ENCODE data around the gene UPK3BL1.
"Not testable (repeated sequence)": the region's sequence is repeated elsewhere in the genome, so short reads cannot be mapped to it uniquely, and the experiment has no call there.

Gene UPK3BL1

DNA sequence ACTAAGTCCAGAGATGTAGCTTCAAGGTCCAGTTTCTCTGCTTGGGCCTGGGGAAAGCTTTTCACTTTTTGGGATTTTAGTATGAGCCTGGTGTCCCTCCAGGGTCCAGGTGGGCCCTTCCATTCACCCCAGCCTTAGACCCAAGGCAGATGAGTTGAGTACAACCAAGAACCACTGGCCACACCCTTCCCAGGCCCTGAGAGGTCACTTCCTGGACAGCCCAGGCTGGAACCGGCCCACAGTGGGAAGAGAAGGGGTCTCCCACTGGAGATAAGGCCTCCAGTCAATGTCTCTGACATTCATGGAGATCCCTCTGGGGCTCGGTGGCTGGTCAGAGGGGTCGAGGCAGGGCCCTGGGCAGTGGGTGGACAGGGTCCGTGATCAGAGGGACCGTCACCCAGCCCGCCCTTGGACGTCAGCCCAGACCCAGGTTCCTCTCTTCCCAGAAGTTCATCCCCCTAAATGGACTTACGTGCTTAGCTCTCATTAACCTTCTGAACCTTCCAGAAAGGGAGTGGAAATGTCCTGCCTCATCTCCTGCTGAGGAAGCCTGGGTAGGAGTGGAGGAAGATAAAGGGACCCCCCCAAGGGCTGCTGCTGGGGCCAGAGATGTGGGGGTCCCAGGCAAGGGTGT, 15.2 kb downstream of the UPK3BL1 start:
- not testable (repeated sequence) for DNase-seq (ENCODE audit: low spot score)

DNA sequence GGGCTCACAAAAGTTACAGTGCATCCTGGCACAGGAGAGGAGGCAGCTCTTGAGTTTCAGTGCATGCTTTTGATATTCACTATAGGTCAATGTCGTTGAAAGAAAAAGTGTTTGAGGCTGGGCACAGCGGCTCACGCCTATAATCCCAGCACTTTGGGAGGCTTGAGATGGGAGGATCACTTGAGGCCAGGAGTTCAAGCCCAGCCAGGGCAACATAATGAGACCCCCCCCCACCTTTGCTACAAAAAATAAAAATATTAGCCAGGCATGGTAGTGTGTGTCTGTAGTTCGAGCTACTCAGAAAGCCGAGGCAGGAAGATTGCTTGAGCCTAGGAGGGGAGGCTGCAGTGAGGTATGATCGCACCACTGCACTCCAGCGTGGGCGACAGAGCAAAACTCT, 24.5 kb downstream of the UPK3BL1 start:
- DNase-seq (ENCODE audit: low spot score): not testable (repeated sequence)

- DNase-seq (ENCODE audit: low spot score): not testable (repeated sequence)
Observed at GRCh38 chr7:102616507-102617125, 26.0 kb downstream of the UPK3BL1 start, which contains the start of gene RASA4. Gene RASA4, minus strand, starts transcription at chr7:102616756. Its CDS starts 67 bp downstream, at chr7:102616689.

- not testable (repeated sequence) for DNase-seq (ENCODE audit: low spot score)
Observed at GRCh38 chr7:102615930-102616329, 26.7 kb downstream of the UPK3BL1 start.

- DNase-seq (ENCODE audit: low spot score): not testable (repeated sequence)
Observed at GRCh38 chr7:102614873-102615272, 27.7 kb downstream of the UPK3BL1 start.

DNA sequence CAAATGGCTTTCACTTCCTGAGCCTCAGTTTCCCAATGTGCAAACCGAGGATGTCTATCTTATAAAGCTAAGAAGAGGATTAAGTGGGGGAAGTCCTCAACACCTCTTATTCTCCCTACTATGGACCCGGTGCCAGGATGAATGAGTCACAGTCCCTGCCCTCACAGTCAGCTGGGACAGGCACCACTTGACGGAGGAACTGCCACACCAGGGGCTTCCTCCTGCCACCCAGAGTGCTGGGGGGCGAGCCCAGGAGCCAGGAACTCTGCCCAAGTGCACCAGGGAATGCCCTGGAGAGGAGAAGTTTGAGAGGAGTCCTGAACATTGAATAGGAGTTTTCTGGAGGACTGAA, 28.3 kb downstream of the UPK3BL1 start:
- DNase-seq (ENCODE audit: low spot score): not testable (repeated sequence)

- not testable (repeated sequence) for DNase-seq (ENCODE audit: low spot score)
Observed at GRCh38 chr7:102613575-102614345, 28.8 kb downstream of the UPK3BL1 start.

GRCh38 chr7:102611675-102612325, 30.8 kb downstream of the UPK3BL1 start:
- not testable (repeated sequence) for DNase-seq (ENCODE audit: low spot score)

DNA sequence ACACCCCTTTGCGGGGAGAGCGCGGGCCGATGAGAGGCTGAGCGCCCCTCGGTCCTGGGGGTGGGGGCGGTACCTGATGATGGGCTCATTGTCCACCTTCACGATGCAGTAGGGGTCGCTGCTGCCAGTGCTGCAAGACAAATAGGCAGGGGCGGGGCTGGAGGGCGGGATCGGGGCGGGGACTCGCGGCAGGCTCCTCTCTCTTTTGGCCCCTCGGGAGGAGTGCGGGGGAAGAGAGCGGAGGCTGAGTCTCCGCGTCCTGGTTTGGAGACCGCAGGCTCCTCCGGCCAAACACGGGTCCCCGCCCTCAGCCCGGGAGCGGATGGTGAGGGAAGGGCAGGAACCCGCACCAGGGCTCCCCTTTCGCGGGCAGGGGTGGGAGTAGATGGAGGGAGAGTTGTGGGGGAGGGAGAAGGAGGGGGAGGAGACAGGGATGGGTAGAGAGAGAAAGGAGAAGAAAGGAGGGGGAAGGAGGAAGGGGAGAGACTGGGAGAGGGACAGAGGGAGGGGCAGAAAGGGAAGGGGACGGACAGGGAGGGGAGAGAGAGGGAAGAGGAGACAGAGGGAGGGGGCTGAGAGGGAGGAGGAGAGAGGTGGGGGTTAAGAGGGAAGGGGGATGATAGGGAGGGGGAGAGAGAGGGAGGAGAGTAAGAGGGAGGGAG, 31.4 kb downstream of the UPK3BL1 start:
- DNase-seq (ENCODE audit: low spot score): not testable (repeated sequence)

GRCh38 chr7:102610441-102610840, 32.1 kb downstream of the UPK3BL1 start:
- DNase-seq (ENCODE audit: low spot score): not testable (repeated sequence)

- not testable (repeated sequence) for DNase-seq (ENCODE audit: low spot score)
Observed at GRCh38 chr7:102609734-102610133, 32.9 kb downstream of the UPK3BL1 start.

DNA sequence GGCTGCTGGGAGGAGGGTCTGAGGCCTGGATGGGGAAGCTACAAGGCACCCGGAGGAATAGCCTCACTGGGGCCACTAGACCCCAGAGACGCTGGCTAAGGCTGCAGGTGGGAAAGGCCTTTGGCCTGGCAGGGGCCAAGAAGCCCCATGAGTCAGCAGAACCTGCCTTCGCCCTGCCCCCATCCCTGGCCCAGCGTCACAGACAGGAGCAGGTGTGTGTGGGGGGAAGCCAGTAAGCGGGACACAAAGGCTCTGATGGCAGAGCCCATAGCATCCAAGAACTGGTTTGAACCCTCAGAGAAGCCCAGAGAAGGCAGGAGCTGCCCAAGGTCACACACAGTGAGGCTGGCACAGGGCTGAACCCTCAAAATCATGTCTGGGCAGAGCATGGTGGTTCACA, 35.7 kb downstream of the UPK3BL1 start:
- DNase-seq (ENCODE audit: low spot score): not testable (repeated sequence)

DNA sequence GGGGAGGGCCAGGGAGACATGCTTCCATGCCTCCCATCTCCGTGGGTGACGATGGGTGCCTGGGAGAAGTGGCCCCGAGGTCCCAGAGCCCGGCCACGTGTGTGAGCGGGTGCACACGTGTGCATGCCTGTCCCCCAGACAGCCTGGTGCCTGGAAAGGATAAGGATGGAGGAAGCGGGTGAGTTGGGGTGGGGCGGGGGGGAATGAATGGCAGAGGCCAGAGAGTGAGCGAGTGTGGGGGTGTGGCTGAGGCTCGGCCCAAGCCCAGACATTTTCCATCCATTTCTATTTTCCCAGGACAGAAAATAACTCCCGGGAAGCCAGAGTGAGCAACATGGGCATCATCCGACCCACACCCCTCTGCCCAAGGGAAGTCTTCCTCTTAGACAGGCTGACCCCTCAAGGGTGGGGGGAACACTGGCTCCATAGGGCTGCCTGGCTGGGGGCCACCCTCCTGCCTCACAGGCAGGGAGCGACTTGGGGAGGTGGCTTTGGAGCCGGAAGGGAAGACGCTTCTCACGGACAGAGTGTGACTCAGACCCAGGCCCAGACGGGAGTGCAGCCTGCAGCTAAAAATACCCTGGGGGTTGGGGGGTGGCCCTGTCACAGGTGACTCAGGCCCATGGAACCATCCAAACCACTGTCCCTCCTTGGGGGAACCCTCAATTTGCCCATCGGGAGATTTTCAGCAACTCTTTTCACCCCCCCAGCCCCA, 38.0 kb downstream of the UPK3BL1 start:
- DNase-seq (ENCODE audit: low spot score): not testable (repeated sequence)

DNA sequence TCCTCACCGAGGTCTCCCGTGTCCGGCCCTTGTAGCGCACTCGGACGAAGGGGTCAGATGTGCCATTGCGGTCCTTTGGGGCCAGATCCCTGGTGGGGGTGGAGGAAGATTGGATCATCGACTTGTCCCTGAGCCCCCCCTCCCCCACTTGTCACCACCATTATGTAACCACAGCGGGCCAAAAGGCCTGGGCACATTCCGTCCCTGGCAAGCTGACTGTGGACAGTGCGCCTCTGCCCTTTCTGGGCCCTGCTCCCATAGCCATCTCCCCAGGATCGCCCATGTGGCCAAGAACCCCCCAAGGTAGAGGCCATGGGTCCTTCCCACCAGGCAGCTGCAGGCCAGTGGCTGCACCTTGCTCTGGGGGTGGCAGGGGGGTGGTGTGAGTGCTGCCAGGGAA, 40.3 kb downstream of the UPK3BL1 start:
- DNase-seq (ENCODE audit: low spot score): not testable (repeated sequence)

GRCh38 chr7:102599699-102600098, 42.9 kb downstream of the UPK3BL1 start:
- DNase-seq (ENCODE audit: low spot score): not testable (repeated sequence)

DNA sequence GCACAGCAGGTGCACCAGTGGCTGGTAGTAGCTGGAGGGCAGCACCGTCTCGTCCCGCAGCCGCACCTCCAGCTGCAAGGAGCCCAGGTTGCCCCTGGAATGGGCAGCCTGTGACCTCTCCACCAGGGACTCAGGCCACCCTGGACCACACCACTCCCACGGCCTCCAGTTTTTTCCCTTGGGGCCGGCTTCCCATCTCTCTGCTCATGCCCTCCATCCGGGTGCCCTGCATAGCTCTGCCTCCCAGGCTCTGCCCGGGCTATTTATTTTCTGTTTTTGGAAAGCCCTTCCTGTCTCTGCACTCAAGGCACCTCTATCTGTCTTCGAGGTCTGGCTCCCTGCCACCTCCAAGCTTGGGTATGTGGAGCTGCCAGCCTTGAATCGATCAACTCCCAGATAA, 46.6 kb downstream of the UPK3BL1 start:
- DNase-seq (ENCODE audit: low spot score): not testable (repeated sequence)

DNA sequence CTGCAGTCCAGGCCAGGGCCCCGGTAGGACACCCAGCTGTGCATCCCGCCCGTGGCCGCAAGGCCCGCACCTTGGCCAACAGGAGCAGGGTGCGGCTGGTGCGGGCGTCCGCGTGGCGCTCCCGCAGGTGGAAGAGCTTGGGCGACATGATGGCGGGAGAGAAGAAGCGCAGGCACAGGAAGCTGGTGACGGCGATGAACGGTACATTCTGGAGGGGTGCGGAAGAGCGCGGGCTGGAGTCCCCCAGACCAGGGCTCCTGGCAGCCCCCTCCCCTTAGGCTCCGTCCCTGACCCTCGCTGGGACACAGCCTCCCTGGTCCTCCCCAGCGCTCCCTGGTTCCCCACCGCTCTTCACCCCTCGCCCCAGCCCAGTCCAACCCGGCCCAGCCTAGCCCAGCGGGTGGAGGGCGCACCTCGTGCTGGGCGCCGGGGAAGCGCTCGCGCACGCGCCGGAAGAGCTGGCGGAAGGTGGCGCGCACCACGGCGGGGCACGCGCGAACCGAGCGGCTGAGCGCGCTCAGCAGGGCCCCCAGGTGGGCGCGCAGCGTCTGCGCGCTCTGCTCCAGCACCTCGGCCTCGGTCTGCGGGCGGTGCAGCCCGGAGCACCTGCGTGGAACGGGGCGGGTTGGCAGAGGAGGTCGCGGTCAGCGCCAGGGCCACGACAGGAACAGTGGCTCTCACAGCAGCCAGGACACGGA, 48.8 kb downstream of the UPK3BL1 start:
- DNase-seq (ENCODE audit: low spot score): not testable (repeated sequence)

- not testable (repeated sequence) for DNase-seq (ENCODE audit: low spot score)
Observed at GRCh38 chr7:102592477-102593019, 50.0 kb downstream of the UPK3BL1 start.

DNA sequence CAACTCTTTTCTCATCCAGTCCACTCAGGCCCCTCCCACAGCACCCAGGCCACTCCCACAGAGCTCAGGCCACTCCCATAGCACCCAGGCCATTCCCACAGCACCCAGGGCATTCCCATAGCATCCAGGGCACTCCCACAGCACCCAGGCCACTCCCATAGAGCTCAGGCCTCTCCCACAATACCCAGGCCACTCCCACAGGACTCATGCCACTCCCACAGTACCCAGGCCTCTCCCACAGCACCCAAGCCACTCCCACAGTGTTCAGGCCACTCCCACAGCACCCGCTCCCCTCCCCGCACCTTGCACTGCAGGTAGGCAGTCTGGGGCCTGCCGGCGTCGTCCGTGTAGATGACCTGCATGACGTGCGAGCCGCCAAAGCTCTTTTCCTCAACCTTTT, 52.7 kb downstream of the UPK3BL1 start:
- DNase-seq (ENCODE audit: low spot score): not testable (repeated sequence)

All from hepatic stellate cell (primary cell).